NCI-H146 (cell line): Measurements from ENCODE around the gene NBPF9.
"Not testable (repeated sequence)": the region's sequence is repeated elsewhere in the genome, so short reads cannot be mapped to it uniquely, and the experiment has no call there.

Experiments used
- DNase-seq: peaks from one replicate; lab custom pipeline; 2025; lab: John Stamatoyannopoulos, UW

The NBPF9 gene

DNA sequence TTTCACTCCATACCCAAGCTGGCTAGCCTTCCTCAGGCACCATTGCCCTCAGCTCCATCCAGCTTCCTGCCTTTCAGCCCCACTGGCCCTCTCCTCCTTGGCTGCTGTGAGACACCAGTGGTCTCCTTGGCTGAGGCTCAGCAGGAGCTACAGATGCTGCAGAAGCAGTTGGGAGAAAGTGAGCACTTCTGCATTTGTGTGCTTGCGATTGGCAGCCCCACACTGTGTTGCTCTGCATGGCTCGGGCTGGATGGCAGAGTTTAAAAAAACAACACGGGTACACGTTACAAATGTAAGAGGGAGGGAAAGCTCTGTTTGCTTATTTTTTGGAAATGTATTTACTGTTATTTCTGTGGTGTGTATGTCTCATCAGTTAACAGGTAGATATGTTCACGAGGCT lies 90.8 kb downstream of the NBPF9 start:
- not testable (repeated sequence) for DNase-seq

DNA sequence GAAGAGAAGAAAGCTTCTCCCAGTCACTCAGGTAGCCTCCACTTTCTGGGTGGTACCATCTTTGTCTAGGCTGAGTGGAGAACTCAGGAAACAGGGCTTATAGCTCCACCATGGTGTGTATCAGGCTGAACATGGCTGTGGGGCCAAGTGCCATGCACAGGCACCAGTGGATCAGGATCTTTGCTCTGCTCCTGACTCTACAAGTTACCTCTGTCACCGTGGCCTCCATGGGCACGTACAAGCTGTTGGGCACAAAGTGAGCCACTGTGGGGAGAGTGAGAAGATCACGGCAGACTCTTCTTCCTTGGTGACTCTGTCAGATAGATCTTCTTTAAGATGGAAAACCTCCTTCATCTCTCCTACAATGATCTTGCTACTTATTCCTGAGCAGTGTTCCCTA lies 93.6 kb downstream of the NBPF9 start:
- DNase-seq: not testable (repeated sequence)

DNA sequence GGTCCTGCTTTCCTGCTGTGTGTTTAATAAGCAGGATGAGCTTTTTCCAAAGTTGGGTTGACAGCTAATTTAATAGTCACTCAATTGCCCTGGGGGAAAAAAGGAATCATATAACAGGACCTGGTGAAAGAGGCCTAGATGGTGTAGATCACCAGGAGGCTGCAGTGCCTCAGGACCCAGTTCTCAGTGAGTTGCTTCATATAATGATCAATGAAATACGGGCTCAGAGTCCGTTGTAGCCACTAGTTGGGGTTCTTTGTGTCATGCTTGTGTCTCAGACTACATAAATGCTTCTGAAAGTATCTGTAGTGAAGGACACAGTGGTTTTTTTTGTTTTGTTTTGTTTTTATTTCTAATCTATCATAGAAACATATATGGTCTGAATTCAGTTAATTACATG lies 94.6 kb downstream of the NBPF9 start:
- DNase-seq: not testable (repeated sequence)

DNA sequence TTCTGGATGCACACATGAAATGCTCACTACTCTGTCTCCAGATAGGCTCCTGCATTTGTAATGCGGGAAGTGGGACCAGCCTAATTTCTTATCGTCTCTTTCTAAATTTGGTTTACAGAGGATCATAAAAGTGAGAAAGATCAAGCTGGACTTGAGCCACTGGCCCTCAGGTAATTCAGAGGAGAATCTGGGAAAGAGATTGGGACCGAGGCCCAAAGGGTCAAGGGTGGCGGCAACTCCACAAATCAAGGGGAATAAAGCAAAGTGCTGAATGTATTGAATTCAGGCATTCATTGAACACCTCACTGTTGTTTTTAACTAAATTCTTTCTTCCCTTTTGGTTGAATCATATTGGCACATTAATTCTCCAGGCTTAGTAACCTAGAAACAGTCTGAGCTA lies 95.0 kb downstream of the NBPF9 start:
- DNase-seq: not testable (repeated sequence)
